Neuron (in vitro differentiated cells): ENCODE results near the gene IGF2BP2.
"Not testable (repeated sequence)": the region's sequence is repeated elsewhere in the genome, so short reads cannot be mapped to it uniquely, and the experiment has no call there.

Experiments used
- H2AFZ ChIP-seq: one replicate; pipeline ENCODE4 v1.6.1; 2013; ENCODE audit warnings: low read depth, mild to moderate bottlenecking, inconsistent platforms, low read length, moderate library complexity
- H3K27me3 ChIP-seq: one replicate; pipeline ENCODE4 v1.6.1; 2013; ENCODE audit warnings: low read length; ENCODE audit not compliant: insufficient read depth
- H3K36me3 ChIP-seq: one replicate; pipeline ENCODE4 v1.6.1; 2013; ENCODE audit warnings: low read length; ENCODE audit not compliant: insufficient read depth
- H3K4me1 ChIP-seq: one replicate; pipeline ENCODE4 v1.6.1; 2013; ENCODE audit warnings: low read length; ENCODE audit not compliant: insufficient read depth
- H3K4me3 ChIP-seq: 2 replicates; pipeline ENCODE4 v1.5.1; 2013; ENCODE audit warnings: mild to moderate bottlenecking, low read length, moderate library complexity
- H3K9me3 ChIP-seq: one replicate; pipeline ENCODE4 v1.6.1; 2013; ENCODE audit warnings: low read length

Gene IGF2BP2

DNA sequence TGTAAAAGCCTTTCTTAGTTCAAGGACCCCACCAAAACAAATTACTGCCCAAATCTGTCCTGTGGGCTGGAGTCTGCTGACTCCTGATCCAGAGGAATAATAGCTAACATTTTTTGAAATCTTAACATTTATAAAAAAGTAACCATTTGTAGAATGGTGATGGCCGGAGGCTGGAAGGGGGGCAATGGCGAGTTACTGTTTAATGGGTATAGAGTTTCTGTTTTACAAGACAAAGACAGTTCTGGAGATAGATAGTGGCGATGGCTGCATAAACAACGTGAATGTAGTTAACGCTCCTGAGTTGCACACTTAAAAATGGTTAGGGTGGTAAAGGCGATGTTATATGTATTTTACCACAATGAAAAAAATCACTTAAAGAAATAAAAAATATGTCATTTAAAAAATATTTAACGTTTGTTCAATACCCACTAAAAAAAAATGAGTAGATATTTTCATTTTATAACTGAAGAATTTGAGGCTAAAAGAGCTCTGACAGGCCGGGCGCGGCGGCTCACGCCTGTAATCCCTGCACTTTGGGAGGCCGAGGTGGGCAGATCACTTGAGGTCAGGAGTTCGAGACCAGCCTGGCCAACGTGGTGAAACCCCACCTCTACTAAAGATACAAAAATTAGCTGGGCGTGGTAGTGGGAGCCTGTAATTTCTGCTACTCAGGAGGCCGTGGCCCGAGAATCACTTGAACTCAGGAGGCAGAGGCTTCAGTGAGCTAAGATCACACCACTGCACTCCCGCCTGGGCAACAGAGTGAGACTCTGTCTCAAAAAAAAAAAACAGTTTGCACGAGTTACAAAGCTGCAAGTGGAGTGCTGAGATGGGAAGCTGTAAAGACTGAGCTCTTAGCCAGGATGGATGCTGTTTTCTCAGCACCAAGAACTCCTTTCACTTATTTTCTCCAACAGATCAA is 37.6 kb downstream of the IGF2BP2 start:
- Histone ChIP-seq H3K9me3 (peaks cover 4% of the 10 kb centered on the region), H3K4me1 (no peaks in the 10 kb centered on the region), H2AFZ (no peak overlapping the region), H3K36me3 (peaks cover 8% of the 10 kb centered on the region), H3K4me3 (no peak overlapping the region), H3K27me3 (no peaks in the 10 kb centered on the region)

GRCh38 chr3:185786258-185786657 is 38.6 kb downstream of the IGF2BP2 start:
- not testable (repeated sequence) for H3K27me3 ChIP-seq, H3K4me3 ChIP-seq, H3K9me3 ChIP-seq, H3K36me3 ChIP-seq, H2AFZ ChIP-seq, H3K4me1 ChIP-seq

- no peak overlapping the region for H3K4me3 ChIP-seq
- H3K4me1 ChIP-seq: peaks cover 2% of the 10 kb centered on the region
- H3K36me3 ChIP-seq: peaks cover 8% of the 10 kb centered on the region
- H3K9me3 ChIP-seq: peaks cover 4% of the 10 kb centered on the region
- H3K27me3 ChIP-seq: no peaks in the 10 kb centered on the region
- no peak overlapping the region for H2AFZ ChIP-seq
Observed at GRCh38 chr3:185784317-185784716, 40.5 kb downstream of the IGF2BP2 start.

DNA sequence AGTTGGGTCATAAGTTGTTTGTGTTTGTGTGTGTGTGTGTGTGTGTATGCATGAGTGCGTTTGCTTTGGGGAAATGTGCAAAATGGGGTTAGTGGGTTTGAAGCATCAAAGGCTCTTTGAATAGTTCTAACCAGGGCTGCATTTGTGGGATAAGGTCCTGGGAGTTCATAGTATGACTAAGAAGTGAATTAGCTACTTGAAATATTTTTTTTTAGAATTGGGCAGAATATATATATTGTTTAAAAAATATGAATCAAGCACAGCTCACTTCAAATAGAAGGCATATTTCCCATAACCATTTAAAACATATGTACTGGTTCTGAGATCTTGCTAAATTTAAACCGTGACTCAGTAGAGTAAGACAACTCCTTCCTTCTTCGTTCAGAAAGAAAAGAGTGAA is 43.1 kb downstream of the IGF2BP2 start:
- Histone ChIP-seq H3K9me3 (peaks cover 4% of the 10 kb centered on the region), H3K36me3 (peaks cover 8% of the 10 kb centered on the region), H3K4me1 (peaks cover 2% of the 10 kb centered on the region), H2AFZ (no peak overlapping the region), H3K27me3 (no peaks in the 10 kb centered on the region), H3K4me3 (no peak overlapping the region)

GRCh38 chr3:185779461-185779860 is 45.4 kb downstream of the IGF2BP2 start:
- Histone ChIP-seq H3K36me3 (peaks cover 3% of the 10 kb centered on the region), H3K9me3 (peaks cover 4% of the 10 kb centered on the region), H2AFZ (no peak overlapping the region), H3K4me3 (no peak overlapping the region), H3K4me1 (peaks cover 2% of the 10 kb centered on the region), H3K27me3 (no peaks in the 10 kb centered on the region)

- Histone ChIP-seq H3K4me1 (peaks cover 5% of the 10 kb centered on the region), H3K4me3 (no peak overlapping the region)
Observed at GRCh38 chr3:185778821-185779220, 46.0 kb downstream of the IGF2BP2 start.

GRCh38 chr3:185778094-185778493 is 46.7 kb downstream of the IGF2BP2 start:
- Histone ChIP-seq H3K4me3 (no peak overlapping the region), H2AFZ (no peak overlapping the region), H3K9me3 (no peaks in the 10 kb centered on the region), H3K36me3 (no peaks in the 10 kb centered on the region), H3K4me1 (peaks cover 10% of the 10 kb centered on the region), H3K27me3 (no peaks in the 10 kb centered on the region)

More at GRCh38 chr3:185778821-185779220, 46.0 kb downstream of the IGF2BP2 start:
- Histone ChIP-seq H2AFZ (no peak overlapping the region), H3K36me3 (no peaks in the 10 kb centered on the region), H3K9me3 (no peaks in the 10 kb centered on the region), H3K27me3 (no peaks in the 10 kb centered on the region)

GRCh38 chr3:185770109-185770508 is 54.7 kb downstream of the IGF2BP2 start:
- Histone ChIP-seq H2AFZ (no peak overlapping the region), H3K36me3 (no peaks in the 10 kb centered on the region), H3K4me3 (no peak overlapping the region), H3K9me3 (peaks cover 1% of the 10 kb centered on the region), H3K27me3 (no peaks in the 10 kb centered on the region), H3K4me1 (peaks cover 15% of the 10 kb centered on the region)

DNA sequence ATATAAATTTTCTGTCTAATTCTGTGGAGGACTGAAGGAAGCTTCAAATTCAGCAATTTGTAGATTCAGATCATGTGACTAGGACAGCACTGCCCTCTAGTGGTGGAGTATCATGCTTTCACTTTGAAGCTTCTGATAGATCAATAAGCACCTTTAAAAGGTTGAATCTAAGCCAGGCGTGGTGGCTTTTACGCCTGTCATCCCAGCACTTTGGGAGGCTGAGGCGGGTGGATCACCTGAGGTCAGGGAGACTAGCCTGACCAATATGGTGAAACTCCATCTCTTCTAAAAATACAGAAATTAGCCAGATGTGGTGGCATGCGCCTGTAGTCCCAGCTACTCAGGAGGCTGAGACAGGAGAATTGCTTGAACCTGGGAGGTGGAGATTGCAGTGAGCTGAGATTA is 56.3 kb downstream of the IGF2BP2 start:
- not testable (repeated sequence) for H2AFZ ChIP-seq, H3K27me3 ChIP-seq, H3K36me3 ChIP-seq, H3K4me3 ChIP-seq, H3K9me3 ChIP-seq
- peaks cover 25% of the 10 kb centered on the region for H3K4me1 ChIP-seq

GRCh38 chr3:185767002-185767688 is 57.7 kb downstream of the IGF2BP2 start:
- Histone ChIP-seq H2AFZ (no peak overlapping the region), H3K27me3 (no peaks in the 10 kb centered on the region), H3K4me3 (no peak overlapping the region), H3K9me3 (peaks cover 1% of the 10 kb centered on the region), H3K36me3 (no peaks in the 10 kb centered on the region), H3K4me1 (peaks cover 29% of the 10 kb centered on the region)

- Histone ChIP-seq H3K4me3 (no peak overlapping the region), H3K4me1 (peaks cover 29% of the 10 kb centered on the region), H3K9me3 (peaks cover 1% of the 10 kb centered on the region), H2AFZ (no peak overlapping the region), H3K27me3 (no peaks in the 10 kb centered on the region), H3K36me3 (no peaks in the 10 kb centered on the region)
Observed at GRCh38 chr3:185766329-185767001, 58.4 kb downstream of the IGF2BP2 start.

DNA sequence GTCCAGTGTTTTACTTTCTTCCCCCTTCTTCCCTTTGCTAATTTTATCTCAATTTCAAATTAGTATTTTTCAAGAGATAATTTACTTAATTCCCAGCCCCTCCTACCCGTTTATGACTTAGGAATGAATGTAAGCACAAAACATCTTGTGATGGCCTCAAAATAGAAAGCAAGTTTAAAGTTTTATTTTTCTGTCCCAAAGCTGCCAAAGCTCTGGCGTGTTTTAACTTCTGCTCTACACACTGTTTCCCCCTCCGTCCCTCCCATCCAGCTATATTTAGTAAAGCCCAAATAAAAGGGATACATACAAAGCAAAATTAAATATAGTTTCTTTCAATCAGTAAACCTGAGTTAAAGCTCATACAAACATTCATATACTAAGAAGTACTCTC is 59.9 kb downstream of the IGF2BP2 start:
- peaks cover 1% of the 10 kb centered on the region for H3K9me3 ChIP-seq
- peaks cover 40% of the 10 kb centered on the region for H3K4me1 ChIP-seq
- no peaks in the 10 kb centered on the region for H3K36me3 ChIP-seq
- H3K4me3 ChIP-seq: no peak overlapping the region
- H3K27me3 ChIP-seq: no peaks in the 10 kb centered on the region
- H2AFZ ChIP-seq: no peak overlapping the region
